HG02943 (cell line): ENCODE results near the gene PCDHGC3.

Source experiments
- ATAC-seq: cut with Tn5 transposase; IDR thresholded peaks from one replicate; pipeline ENCODE4 v1.9.1; 2021; ENCODE audit warnings: mild to moderate bottlenecking, low read depth, moderate library complexity; ENCODE audit not compliant: unreplicated experiment

The PCDHGC3 gene

GRCh38 chr5:141519605-141520565 lies 44.1 kb downstream of the PCDHGC3 start:
- ATAC-seq, result no peak

GRCh38 chr5:141521244-141521781 lies 45.5 kb downstream of the PCDHGC3 start:
- no peak for ATAC-seq

- no peak for ATAC-seq
Observed at GRCh38 chr5:141522301-141522700, 46.5 kb downstream of the PCDHGC3 start.

- ATAC-seq, result no peak
Observed at GRCh38 chr5:141523991-141524390, 48.2 kb downstream of the PCDHGC3 start.

GRCh38 chr5:141524604-141525597 lies 49.1 kb downstream of the PCDHGC3 start:
- ATAC-seq, result peak; percentile 82

GRCh38 chr5:141525653-141526052 lies 49.9 kb downstream of the PCDHGC3 start:
- no peak for ATAC-seq

- ATAC-seq, result no peak
Observed at GRCh38 chr5:141527426-141527825, 51.7 kb downstream of the PCDHGC3 start.
